Heart right ventricle (tissue), 16 donors: ENCODE results near the gene STARD10. TPM values are rescaled to one million over a fixed set of nuclear protein-coding genes. Genes with fewer than 3 reads are reported as not detected.
A peak's percentile ranks its signal among the peaks of the same experiment; 100 is the strongest.

Experiments used
- ATAC-seq, 8 donors: fragments of 200-7000 bp; cut with Tn5 transposase; one replicate each; pipeline ENCODE4 v1.9.1; 2020; ENCODE audit warnings: mild to moderate bottlenecking in 8 of 8, moderate library complexity in 8 of 8, moderate number of reproducible peaks in 1 of 8
- DNase-seq, 2 donors: peaks; one replicate each; pipeline ENCODE4 v3.0.0-alpha.2; 2020
- H3K27ac ChIP-seq, 10 donors: fragments of 200-600 bp; sonication (generic) in 2 of 10; one replicate each; pipeline versions ENCODE4 v1.5.0 to v1.8.0; 2020 to 2022; ENCODE audit warnings: mild to moderate bottlenecking in 3 of 10
- H3K27me3 ChIP-seq, 7 donors: fragments of 200-600 bp; one replicate each; pipeline ENCODE4 v1.8.0; 2021 to 2022; ENCODE audit warnings: mild to moderate bottlenecking in 2 of 7
- H3K36me3 ChIP-seq, 9 donors: fragments of 200-600 bp; sonication (generic) in 1 of 9; one replicate each; pipeline versions ENCODE4 v1.5.0 to v1.8.0; 2020 to 2022; ENCODE audit warnings: mild to moderate bottlenecking in 2 of 9
- H3K4me1 ChIP-seq, 9 donors: fragments of 200-600 bp; sonication (generic) in 1 of 9; one replicate each; pipeline versions ENCODE4 v1.5.0 to v1.8.0; 2020 to 2022; ENCODE audit warnings: mild to moderate bottlenecking in 4 of 9
- H3K4me3 ChIP-seq, 10 donors: fragments of 200-600 bp; sonication (generic) in 2 of 10; one replicate each; pipeline versions ENCODE4 v1.5.0 to v1.8.0; 2020 to 2022; ENCODE audit warnings: mild to moderate bottlenecking in 7 of 10, moderate library complexity in 2 of 10
- H3K9me3 ChIP-seq, 11 donors: fragments of 200-600 bp in 10 of 11; sonication (generic) in 2 of 11; one replicate each; pipeline versions ENCODE4 v1.5.0 to v1.8.0; 2013 to 2022; ENCODE audit warnings: mild to moderate bottlenecking in 2 of 11, control low read depth in 1 of 11, moderate library complexity in 1 of 11
- WGBS, 2 donors: extraction: QIAGEN DNeasy Blood & Tissue Kit; methylation state at CpG; one replicate each; pipeline ENCODE4 v1.1.7; 2013; ENCODE audit warnings: inconsistent platforms in 1 of 2; 5-methylcytosine and 5-hydroxymethylcytosine counted together
- intact Hi-C, 10 donors: fragments of 100-400 bp; cut with DNase I; formaldehyde crosslinking; loops; one replicate each; pipeline versions ENCODE4 v1.11.1 to v1.14.2; 2022
- polyA plus RNA-seq, 2 donors: library from polyadenylated mRNA; stranded (reverse); fragments of 200-250 nt; gene quantifications; one replicate each; pipeline ENCODE4 v1.2.3, GENCODE V29; 2013
- total RNA-seq, 10 donors: library from RNA; stranded (reverse); fragmentation: NEBNext Ultra II Directional in 3 of 10; extraction: Animal tissue kit (Norgen Biotek cat#: 25700) in 3 of 10; gene quantifications; one replicate each; pipeline versions ENCODE4 v1.2.1 to v1.2.4, GENCODE V29; 2021 to 2023
- TF ChIP-seq, protein P1 (sequence below), 9 donors: fragments of 200-600 bp; sonication (generic) in 2 of 9; IDR thresholded peaks; one replicate each; pipeline versions ENCODE4 v1.5.0 to v1.8.0; 2021 to 2022; ENCODE audit warnings: antibody characterized with exemption in 9 of 9, mild to moderate bottlenecking in 5 of 9, moderate library complexity in 1 of 9
- donor health status: Arrhythmogenic right ventricular cardiomyopathy.
- donor health status: ischemic (EF 13 %, LVEDD 7.1; RV severe dilation, severe dysfunction).
- donor health status: healthy with polysubstance abuse.
- donor health status: DM: no; HTN: yes; CAD: no.
- donor health status: DM: no; HTN: no; CAD: no.
- donor health status: ischemic (EF 25% LVEDD 6.9; RV normal size, moderate dysfunction).
- donor health status: ischemic (EF 25% LVEDD 5.7; RV mildly dilated, moderate dysfunction).
- donor health status: healthy.
- donor health status: DM: yes; HTN: yes; CAD: no.
- donor health status: Ischemic cardiomyopathy.
- donor health status: ischemic (EF 35%, LVEDD 5.7; RV mildly dilated, moderate dysfunction).
- donor health status: nonischemic (EF 11% LVEDD 7.7; RV severe dilation, severe dysfunction).
- donor health status: DM: yes; HTN: yes; CAD: no.
- donor health status: PGD.
- donor health status: ischemic (EF 29% LVEDD 5.4; RV normal size, mild dysfunction).
- donor health status: nonischemic (EF 23%, LVEDD 6.1; RV moderate dilation, normal function).

The STARD10 gene
- total and polyA plus RNA-seq, 12 donors = 36.1 to 291 (median 51.3) TPM

DNA sequence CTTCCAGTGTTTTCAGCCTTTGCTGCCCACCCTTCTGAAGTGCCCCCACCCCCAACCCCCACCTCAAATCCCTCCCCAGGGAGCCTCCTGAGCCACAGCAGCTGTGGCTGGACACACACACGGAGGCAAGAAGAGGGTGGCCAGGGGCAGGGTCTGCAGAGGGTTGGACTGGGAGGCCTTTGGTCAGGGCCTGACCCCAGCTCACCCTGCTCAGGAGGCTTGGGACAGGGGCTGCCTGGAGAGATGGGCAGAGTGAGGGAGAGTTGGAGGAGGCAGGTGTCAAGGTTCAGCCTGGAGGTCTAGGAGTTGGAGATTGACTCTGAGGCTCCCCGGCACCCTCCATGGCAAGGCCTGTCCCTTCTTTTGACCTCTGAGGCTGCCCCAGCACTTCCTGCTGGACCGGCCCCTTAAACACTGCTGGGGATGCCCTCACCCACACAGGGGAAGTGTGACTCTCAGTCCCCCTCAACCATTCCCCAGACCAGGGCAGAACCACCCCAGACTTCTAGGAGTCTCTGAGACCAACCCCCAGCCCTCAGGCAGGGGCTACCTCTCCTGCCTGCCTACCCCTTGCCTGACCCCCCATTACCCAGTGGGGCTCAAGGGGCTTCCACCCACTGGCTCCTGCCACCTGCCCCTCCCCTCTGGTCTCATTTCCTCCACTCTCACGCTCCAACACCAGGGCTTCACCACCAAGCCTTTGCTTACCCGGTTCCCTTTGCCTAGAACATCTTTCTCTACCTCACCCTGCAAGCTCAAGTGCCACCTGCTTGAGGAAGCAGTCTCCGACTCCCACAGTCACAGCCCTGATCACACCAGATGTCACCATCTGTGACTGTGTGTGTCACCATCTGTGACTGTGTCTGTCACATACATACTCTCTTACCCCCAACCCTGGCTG, 50.3 kb downstream of the STARD10 start:
- intact Hi-C loops = no loop called here

DNA sequence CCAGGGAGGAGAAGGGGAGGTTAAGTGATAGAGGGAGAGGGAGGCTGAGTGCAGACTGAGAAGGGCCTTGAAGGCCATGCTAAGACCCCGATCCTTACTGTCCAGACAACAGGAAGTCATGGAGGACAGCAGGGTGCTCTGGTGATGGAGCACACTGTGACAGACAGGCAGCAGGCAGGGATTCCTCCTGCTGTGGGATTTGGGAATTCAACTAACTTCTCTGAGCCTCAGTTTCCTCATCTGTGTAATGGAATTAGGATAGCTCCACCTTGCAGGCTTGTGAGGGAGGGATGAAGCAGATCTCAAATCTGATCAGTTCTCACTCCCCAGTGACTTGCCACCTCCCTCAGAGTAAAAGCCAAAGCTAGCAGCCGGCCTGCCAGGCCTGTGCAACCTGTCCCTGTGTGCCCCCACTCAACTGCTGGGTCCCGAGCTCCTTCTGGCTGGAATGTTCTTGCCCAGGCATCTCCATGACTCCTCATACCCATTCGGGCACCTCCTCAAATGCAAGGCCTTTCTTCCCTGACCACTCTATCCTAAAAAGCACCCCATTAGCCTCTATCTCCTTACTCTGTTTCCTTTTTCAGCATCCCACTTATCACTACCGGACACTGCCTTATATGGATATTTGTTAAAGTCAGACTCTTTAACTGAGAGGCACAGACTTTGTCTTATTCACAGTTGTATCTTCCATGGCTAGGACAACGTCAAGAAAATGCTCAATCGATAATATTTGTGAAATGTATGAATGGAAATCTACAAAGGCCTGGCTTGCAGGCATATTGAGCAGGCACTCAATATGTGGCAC, 51.1 kb downstream of the STARD10 start:
- 83 to 87% methylated on average over 7 of the region's 7 CpGs for WGBS, 2 donors

More for the DNA sequence above, 50.3 kb downstream of the STARD10 start:
- Histone ChIP-seq H3K4me1 (peaks cover 0 to 62% (median 21%) of the 10 kb centered on the region in 9 donors), H3K9me3 (no peaks in the 10 kb centered on the region), H3K4me3 (no peak overlapping the region), H3K27me3 (no peaks in the 10 kb centered on the region), H3K36me3 (no peaks in the 10 kb centered on the region), H3K27ac (peak overlapping the region in 1 of 10 donors; percentile 20)
- TF ChIP-seq, protein P1, sequence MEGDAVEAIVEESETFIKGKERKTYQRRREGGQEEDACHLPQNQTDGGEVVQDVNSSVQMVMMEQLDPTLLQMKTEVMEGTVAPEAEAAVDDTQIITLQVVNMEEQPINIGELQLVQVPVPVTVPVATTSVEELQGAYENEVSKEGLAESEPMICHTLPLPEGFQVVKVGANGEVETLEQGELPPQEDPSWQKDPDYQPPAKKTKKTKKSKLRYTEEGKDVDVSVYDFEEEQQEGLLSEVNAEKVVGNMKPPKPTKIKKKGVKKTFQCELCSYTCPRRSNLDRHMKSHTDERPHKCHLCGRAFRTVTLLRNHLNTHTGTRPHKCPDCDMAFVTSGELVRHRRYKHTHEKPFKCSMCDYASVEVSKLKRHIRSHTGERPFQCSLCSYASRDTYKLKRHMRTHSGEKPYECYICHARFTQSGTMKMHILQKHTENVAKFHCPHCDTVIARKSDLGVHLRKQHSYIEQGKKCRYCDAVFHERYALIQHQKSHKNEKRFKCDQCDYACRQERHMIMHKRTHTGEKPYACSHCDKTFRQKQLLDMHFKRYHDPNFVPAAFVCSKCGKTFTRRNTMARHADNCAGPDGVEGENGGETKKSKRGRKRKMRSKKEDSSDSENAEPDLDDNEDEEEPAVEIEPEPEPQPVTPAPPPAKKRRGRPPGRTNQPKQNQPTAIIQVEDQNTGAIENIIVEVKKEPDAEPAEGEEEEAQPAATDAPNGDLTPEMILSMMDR (IDR thresholded peaks at IDR 0.05) = no peak
- no peak for DNase-seq
- ATAC-seq = no peak
- 84 to 93% methylated on average over 6 of the region's 6 CpGs for WGBS, 2 donors

DNA sequence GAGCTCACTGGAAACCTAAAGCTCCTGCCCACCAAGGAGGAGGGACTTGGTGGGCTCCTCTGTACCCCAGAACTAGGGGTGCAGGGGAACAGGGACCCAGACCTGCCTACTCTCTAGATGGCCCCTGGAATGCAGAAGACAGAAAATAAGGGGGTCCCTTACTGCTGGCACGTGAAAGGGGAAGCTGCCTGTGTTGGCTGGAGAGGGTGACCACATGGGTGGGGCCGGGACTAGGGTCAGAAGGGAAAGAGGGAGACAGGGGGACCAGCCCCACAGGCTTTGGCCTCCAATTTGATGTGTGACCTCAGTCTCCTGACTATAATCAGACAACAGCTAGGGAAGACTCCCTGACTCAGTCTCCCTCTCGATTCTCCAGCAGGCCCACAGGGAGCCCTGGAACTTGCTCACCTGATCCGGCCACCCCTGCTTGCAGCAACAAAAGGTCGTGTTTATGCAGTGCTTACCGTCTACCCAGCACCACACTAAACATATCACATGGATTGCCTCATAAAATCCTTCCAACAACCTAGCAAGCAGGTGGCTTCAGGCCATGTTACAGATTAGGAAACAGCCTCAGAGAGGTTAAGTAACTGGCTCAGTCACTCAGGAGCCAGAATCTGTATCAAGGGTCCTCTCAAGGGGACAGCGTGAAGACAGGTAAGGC, 51.9 kb downstream of the STARD10 start:
- H3K27ac ChIP-seq = peak overlapping the region in 5 of 10 donors; percentile 31 to 98 (median 40)
- DNase-seq (no peak), ATAC-seq (no peak)

More for the DNA sequence above, 51.1 kb downstream of the STARD10 start:
- peak overlapping the region in 2 of 10 donors; percentile 66 to 98 for H3K27ac ChIP-seq
- intact Hi-C loops = no loop called here
- no peaks in the 10 kb centered on the region for H3K36me3 ChIP-seq
- TF ChIP-seq, protein P1 (IDR thresholded peaks at IDR 0.05) = no peak
- no peaks in the 10 kb centered on the region for H3K9me3 ChIP-seq
- ATAC-seq = no peak
- H3K27me3 ChIP-seq = no peaks in the 10 kb centered on the region
- DNase-seq = no peak
- H3K4me3 ChIP-seq = no peak overlapping the region
- H3K4me1 ChIP-seq = peaks cover 0 to 70% (median 21%) of the 10 kb centered on the region in 9 donors

More for the DNA sequence above, 51.9 kb downstream of the STARD10 start:
- Histone ChIP-seq H3K4me3 (no peak overlapping the region), H3K4me1 (peaks cover 0 to 78% (median 23%) of the 10 kb centered on the region in 9 donors), H3K27me3 (no peaks in the 10 kb centered on the region), H3K9me3 (no peaks in the 10 kb centered on the region), H3K36me3 (no peaks in the 10 kb centered on the region)
- intact Hi-C loops = no loop called here
- TF ChIP-seq, protein P1 (IDR thresholded peaks at IDR 0.05) = no peak
- 63 to 72% methylated on average over 7 of the region's 7 CpGs for WGBS, 2 donors
